ENCODE measurements around the gene ACADVL. TPM values are rescaled to one million over a fixed set of nuclear protein-coding genes. Genes with fewer than 3 reads are reported as not detected.

Gene ACADVL
- polyA plus RNA-seq, 1 donor from 2014 or later = 397 TPM

DNA sequence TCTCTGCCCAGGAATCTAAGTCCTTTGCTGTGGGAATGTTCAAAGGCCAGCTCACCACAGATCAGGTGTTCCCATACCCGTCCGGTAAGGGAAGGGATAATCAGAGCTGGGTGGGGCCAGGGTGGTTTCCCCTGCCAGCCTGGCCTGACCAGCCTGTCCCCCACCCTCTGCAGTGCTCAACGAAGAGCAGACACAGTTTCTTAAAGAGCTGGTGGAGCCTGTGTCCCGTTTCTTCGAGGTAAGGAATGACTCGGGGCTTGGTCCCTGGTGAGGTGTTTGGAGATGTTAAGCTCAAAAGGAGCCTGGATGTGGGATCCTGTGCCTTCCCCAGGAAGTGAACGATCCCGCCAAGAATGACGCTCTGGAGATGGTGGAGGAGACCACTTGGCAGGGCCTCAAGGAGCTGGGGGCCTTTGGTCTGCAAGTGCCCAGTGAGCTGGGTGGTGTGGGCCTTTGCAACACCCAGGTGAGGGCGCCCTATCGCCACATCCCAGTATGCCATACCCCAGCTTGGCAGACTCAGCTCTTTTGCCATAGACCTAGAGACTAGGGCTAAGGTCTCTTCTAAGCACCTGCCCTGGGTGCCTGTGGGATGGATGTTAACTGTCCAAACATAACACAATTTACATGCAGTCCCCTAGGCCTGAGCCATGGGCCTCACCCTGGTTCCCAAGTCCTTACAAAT lies 997 bp downstream of the ACADVL start:
- Histone ChIP-seq H3F3A (ENCODE audit: insufficient read depth, low read length, poor library complexity, severe bottlenecking) (no peaks in the 10 kb centered on the region), H3K4me2 (ENCODE audit: low read length) (peak overlapping the region; percentile 89), H4K20me1 (ENCODE audit: insufficient read depth) (no peaks in the 10 kb centered on the region), H3K27ac (ENCODE audit: low read length) (peak overlapping the region; percentile 34), H2AFZ (ENCODE audit: low read depth, low read length) (no peak overlapping the region), H3K79me2 (replicated peaks; ENCODE audit: insufficient read depth, low read length) (peaks cover 32% of the 10 kb centered on the region), H3K27me3 (ENCODE audit: insufficient read depth, low read depth, low read length) (no peaks in the 10 kb centered on the region), H3K9me2 (ENCODE audit: insufficient read depth, low read length) (no peaks in the 10 kb centered on the region), H3K4me3 (ENCODE audit: low read length) (peak overlapping the region; percentile 99), H3K9ac (ENCODE audit: low read length) (peak overlapping the region; percentile 83), H3K36me3 (ENCODE audit: insufficient read depth, low read length) (no peaks in the 10 kb centered on the region), H3K9me3 (ENCODE audit: low read length) (no peaks in the 10 kb centered on the region)
- TF ChIP-seq TAF1 (IDR thresholded peaks at IDR 0.05; ENCODE audit: low read depth) = no peak
- peak; percentile 15 for TF ChIP-seq RAD21 (conservative IDR thresholded peaks at IDR 0.05)
- TF ChIP-seq, protein P1, sequence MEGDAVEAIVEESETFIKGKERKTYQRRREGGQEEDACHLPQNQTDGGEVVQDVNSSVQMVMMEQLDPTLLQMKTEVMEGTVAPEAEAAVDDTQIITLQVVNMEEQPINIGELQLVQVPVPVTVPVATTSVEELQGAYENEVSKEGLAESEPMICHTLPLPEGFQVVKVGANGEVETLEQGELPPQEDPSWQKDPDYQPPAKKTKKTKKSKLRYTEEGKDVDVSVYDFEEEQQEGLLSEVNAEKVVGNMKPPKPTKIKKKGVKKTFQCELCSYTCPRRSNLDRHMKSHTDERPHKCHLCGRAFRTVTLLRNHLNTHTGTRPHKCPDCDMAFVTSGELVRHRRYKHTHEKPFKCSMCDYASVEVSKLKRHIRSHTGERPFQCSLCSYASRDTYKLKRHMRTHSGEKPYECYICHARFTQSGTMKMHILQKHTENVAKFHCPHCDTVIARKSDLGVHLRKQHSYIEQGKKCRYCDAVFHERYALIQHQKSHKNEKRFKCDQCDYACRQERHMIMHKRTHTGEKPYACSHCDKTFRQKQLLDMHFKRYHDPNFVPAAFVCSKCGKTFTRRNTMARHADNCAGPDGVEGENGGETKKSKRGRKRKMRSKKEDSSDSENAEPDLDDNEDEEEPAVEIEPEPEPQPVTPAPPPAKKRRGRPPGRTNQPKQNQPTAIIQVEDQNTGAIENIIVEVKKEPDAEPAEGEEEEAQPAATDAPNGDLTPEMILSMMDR (IDR thresholded peaks at IDR 0.05; ENCODE audit: poor library complexity, severe bottlenecking) = peak; percentile 42

DNA sequence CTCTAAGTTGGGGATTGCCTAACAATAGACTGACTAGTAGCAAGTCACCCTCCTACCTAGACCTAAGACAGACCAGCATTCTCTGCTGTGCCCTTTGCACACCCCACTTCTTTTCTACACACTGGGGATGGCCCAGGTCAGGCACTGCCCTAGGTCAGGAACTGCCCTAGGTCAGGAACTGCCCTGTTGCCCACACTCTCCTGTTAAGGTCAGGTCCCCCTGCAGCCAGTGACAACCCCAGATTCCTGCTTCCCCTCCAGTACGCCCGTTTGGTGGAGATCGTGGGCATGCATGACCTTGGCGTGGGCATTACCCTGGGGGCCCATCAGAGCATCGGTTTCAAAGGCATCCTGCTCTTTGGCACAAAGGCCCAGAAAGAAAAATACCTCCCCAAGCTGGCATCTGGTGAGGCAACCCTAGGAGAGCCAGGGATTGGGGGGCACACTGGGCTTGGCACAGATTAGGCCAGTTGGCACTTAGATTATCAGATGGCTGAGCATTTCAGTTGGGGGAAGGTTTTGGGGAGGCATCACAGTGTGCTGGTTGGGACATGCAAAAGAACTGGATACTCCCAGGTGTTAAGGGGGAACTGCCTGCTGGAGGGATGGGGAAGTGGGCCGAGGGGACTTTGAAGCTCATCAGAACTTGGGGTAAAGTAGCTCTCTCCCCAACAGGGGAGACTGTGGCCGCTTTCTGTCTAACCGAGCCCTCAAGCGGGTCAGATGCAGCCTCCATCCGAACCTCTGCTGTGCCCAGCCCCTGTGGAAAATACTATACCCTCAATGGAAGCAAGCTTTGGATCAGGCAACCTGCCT lies 1.7 kb downstream of the ACADVL start:
- H3K4me3 ChIP-seq (ENCODE audit: low read length) = peak overlapping the region; percentile 99
- H3K36me3 ChIP-seq (ENCODE audit: insufficient read depth, low read length) = no peaks in the 10 kb centered on the region

GRCh38 chr17:7222093-7222971 lies 2.6 kb downstream of the ACADVL start:
- H4K20me1 ChIP-seq (ENCODE audit: insufficient read depth) = no peaks in the 10 kb centered on the region
- H3K36me3 ChIP-seq (ENCODE audit: insufficient read depth, low read length) = no peaks in the 10 kb centered on the region
- H3K27ac ChIP-seq (ENCODE audit: low read length) = no peak overlapping the region
- peaks cover 19% of the 10 kb centered on the region for H3K79me2 ChIP-seq (replicated peaks; ENCODE audit: insufficient read depth, low read length)
- no peak overlapping the region for H3K4me3 ChIP-seq (ENCODE audit: low read length)
- no peaks in the 10 kb centered on the region for H3K27me3 ChIP-seq (ENCODE audit: insufficient read depth, low read depth, low read length)
- H3K9me2 ChIP-seq (ENCODE audit: insufficient read depth, low read length) = no peaks in the 10 kb centered on the region
- TF ChIP-seq EZH2 (IDR thresholded peaks at IDR 0.05; ENCODE audit: borderline replicate concordance, insufficient read depth, low read length, poor library complexity, severe bottlenecking) (no peak), MXI1 (conservative IDR thresholded peaks at IDR 0.05; ENCODE audit: poor library complexity, severe bottlenecking) (no peak), RAD21 (conservative IDR thresholded peaks at IDR 0.05) (no peak), POLR2AphosphoS5 (IDR thresholded peaks at IDR 0.05) (no peak), TAF1 (IDR thresholded peaks at IDR 0.05; ENCODE audit: low read depth) (no peak)
- TF ChIP-seq, protein P1 (IDR thresholded peaks at IDR 0.05; ENCODE audit: poor library complexity, severe bottlenecking) = no peak
- no peaks in the 10 kb centered on the region for H3K9me3 ChIP-seq (ENCODE audit: low read length)
- no peaks in the 10 kb centered on the region for H3F3A ChIP-seq (ENCODE audit: insufficient read depth, low read length, poor library complexity, severe bottlenecking)
- H3K9ac ChIP-seq (ENCODE audit: low read length) = no peak overlapping the region
- no peak overlapping the region for H3K4me2 ChIP-seq (ENCODE audit: low read length)
- no peak overlapping the region for H2AFZ ChIP-seq (ENCODE audit: low read depth, low read length)

More for the DNA sequence above, 1.7 kb downstream of the ACADVL start:
- Histone ChIP-seq H3K9ac (ENCODE audit: low read length) (no peak overlapping the region), H3K9me3 (ENCODE audit: low read length) (no peaks in the 10 kb centered on the region), H2AFZ (ENCODE audit: low read depth, low read length) (no peak overlapping the region), H4K20me1 (ENCODE audit: insufficient read depth) (no peaks in the 10 kb centered on the region), H3K4me2 (ENCODE audit: low read length) (no peak overlapping the region), H3K9me2 (ENCODE audit: insufficient read depth, low read length) (no peaks in the 10 kb centered on the region), H3K79me2 (replicated peaks; ENCODE audit: insufficient read depth, low read length) (peaks cover 25% of the 10 kb centered on the region), H3K27ac (ENCODE audit: low read length) (no peak overlapping the region), H3F3A (ENCODE audit: insufficient read depth, low read length, poor library complexity, severe bottlenecking) (no peaks in the 10 kb centered on the region), H3K27me3 (ENCODE audit: insufficient read depth, low read depth, low read length) (no peaks in the 10 kb centered on the region)
- TF ChIP-seq POLR2AphosphoS5 (IDR thresholded peaks at IDR 0.05) = peak; percentile 6
- no peak for TF ChIP-seq MXI1 (conservative IDR thresholded peaks at IDR 0.05; ENCODE audit: poor library complexity, severe bottlenecking)
